Amniotic stem cell (primary cell): ENCODE results near the gene FMN2.

Experiments used
- DNase-seq: peaks from one replicate; lab custom pipeline; 2025; lab: John Stamatoyannopoulos, UW

The FMN2 gene

GRCh38 chr1:240198376-240198775 is 106.7 kb downstream of the FMN2 start:
- no peak for DNase-seq

- DNase-seq, result no peak
Observed at GRCh38 chr1:240199758-240200645, 108.3 kb downstream of the FMN2 start.

GRCh38 chr1:240201931-240202330 is 110.2 kb downstream of the FMN2 start:
- DNase-seq, result no peak

- no peak for DNase-seq
Observed at GRCh38 chr1:240207073-240207709, 115.5 kb downstream of the FMN2 start.

GRCh38 chr1:240210026-240210425 is 118.3 kb downstream of the FMN2 start:
- DNase-seq, result no peak

- DNase-seq, result no peak
Observed at GRCh38 chr1:240212556-240212955, 120.9 kb downstream of the FMN2 start.

- DNase-seq, result no peak
Observed at GRCh38 chr1:240217403-240217802, 125.7 kb downstream of the FMN2 start.

- no peak for DNase-seq
Observed at GRCh38 chr1:240219104-240219503, 127.4 kb downstream of the FMN2 start.

- DNase-seq, result no peak
Observed at GRCh38 chr1:240226102-240226501, 134.4 kb downstream of the FMN2 start.

- DNase-seq, result no peak
Observed at GRCh38 chr1:240230816-240231215, 139.1 kb downstream of the FMN2 start.

GRCh38 chr1:240232530-240232929 is 140.8 kb downstream of the FMN2 start:
- no peak for DNase-seq

GRCh38 chr1:240234485-240235210 is 143.0 kb downstream of the FMN2 start:
- DNase-seq, result no peak

- no peak for DNase-seq
Observed at GRCh38 chr1:240235521-240236288, 144.0 kb downstream of the FMN2 start.

- DNase-seq, result no peak
Observed at GRCh38 chr1:240237305-240237721, 145.6 kb downstream of the FMN2 start.

- no peak for DNase-seq
Observed at GRCh38 chr1:240239309-240239708, 147.6 kb downstream of the FMN2 start.

- DNase-seq, result no peak
Observed at GRCh38 chr1:240241278-240241677, 149.6 kb downstream of the FMN2 start.

- peak; percentile 23 for DNase-seq
Observed at GRCh38 chr1:240242601-240243144, 151.0 kb downstream of the FMN2 start.

- peak; percentile 48 for DNase-seq
Observed at GRCh38 chr1:240244968-240245628, 153.4 kb downstream of the FMN2 start.

- no peak for DNase-seq
Observed at GRCh38 chr1:240245629-240246020, 153.9 kb downstream of the FMN2 start.

- DNase-seq, result no peak
Observed at GRCh38 chr1:240247899-240248298, 156.2 kb downstream of the FMN2 start.

- no peak for DNase-seq
Observed at GRCh38 chr1:240254006-240254405, 162.3 kb downstream of the FMN2 start.
